Glutamatergic neuron (in vitro differentiated cells): Measurements from ENCODE around the gene ANO4. TPM values are rescaled to one million over a fixed set of nuclear protein-coding genes. Genes with fewer than 3 reads are reported as not detected.

Source experiments
- DNase-seq: peaks from one replicate; pipeline ENCODE4 v3.0.0; 2022
- H3K27ac Mint-ChIP-seq: one replicate; pipeline ENCODE4 v1.8.0; 2020; ENCODE audit warnings: mild to moderate bottlenecking, mixed read lengths, inconsistent platforms; ENCODE audit not compliant: unreplicated experiment
- H3K27me3 Mint-ChIP-seq: one replicate; pipeline ENCODE4 v1.8.0; 2020; ENCODE audit warnings: mild to moderate bottlenecking, moderate library complexity, mixed read lengths, inconsistent platforms; ENCODE audit not compliant: unreplicated experiment
- H3K36me3 Mint-ChIP-seq: one replicate; pipeline ENCODE4 v1.8.0; 2020; ENCODE audit warnings: mild to moderate bottlenecking, mixed read lengths, inconsistent platforms; ENCODE audit not compliant: unreplicated experiment
- H3K4me1 Mint-ChIP-seq: one replicate; pipeline ENCODE4 v1.8.0; 2020; ENCODE audit warnings: mild to moderate bottlenecking, low read depth, mixed read lengths, inconsistent platforms; ENCODE audit not compliant: unreplicated experiment
- H3K4me3 Mint-ChIP-seq: one replicate; pipeline ENCODE4 v1.8.0; 2020; ENCODE audit warnings: mild to moderate bottlenecking, mixed read lengths, inconsistent platforms; ENCODE audit not compliant: unreplicated experiment
- H3K9me3 Mint-ChIP-seq: one replicate; pipeline ENCODE4 v1.8.0; 2020; ENCODE audit warnings: mild to moderate bottlenecking, moderate library complexity, mixed read lengths, inconsistent platforms; ENCODE audit not compliant: unreplicated experiment
- total RNA-seq: library from RNA; stranded (reverse); fragmentation: NEBNext Ultra II Directional; extraction: Animal tissue kit (Norgen Biotek cat#: 25700); gene quantifications from one replicate; pipeline ENCODE4 v1.2.1, GENCODE V29; 2021; ENCODE audit not compliant: unreplicated experiment
- TF ChIP-seq, protein P1 (sequence below): fragments of 200-600 bp; sonication (generic); IDR thresholded peaks from one replicate; pipeline ENCODE4 v1.5.0; 2021; ENCODE audit not compliant: partially characterized antibody, unreplicated experiment

Gene ANO4
- total RNA-seq, 1 donor from 2014 or later: 38.0 TPM

GRCh38 chr12:100895192-100895591, 100.6 kb downstream of the ANO4 start:
- no peaks in the 10 kb centered on the region for H3K36me3 Mint-ChIP-seq
- TF ChIP-seq, protein P1, sequence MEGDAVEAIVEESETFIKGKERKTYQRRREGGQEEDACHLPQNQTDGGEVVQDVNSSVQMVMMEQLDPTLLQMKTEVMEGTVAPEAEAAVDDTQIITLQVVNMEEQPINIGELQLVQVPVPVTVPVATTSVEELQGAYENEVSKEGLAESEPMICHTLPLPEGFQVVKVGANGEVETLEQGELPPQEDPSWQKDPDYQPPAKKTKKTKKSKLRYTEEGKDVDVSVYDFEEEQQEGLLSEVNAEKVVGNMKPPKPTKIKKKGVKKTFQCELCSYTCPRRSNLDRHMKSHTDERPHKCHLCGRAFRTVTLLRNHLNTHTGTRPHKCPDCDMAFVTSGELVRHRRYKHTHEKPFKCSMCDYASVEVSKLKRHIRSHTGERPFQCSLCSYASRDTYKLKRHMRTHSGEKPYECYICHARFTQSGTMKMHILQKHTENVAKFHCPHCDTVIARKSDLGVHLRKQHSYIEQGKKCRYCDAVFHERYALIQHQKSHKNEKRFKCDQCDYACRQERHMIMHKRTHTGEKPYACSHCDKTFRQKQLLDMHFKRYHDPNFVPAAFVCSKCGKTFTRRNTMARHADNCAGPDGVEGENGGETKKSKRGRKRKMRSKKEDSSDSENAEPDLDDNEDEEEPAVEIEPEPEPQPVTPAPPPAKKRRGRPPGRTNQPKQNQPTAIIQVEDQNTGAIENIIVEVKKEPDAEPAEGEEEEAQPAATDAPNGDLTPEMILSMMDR: no peak
- no peak overlapping the region for H3K27ac Mint-ChIP-seq
- H3K4me1 Mint-ChIP-seq: no peaks in the 10 kb centered on the region
- no peak overlapping the region for H3K4me3 Mint-ChIP-seq
- no peak for DNase-seq
- no peaks in the 10 kb centered on the region for H3K9me3 Mint-ChIP-seq
- no peaks in the 10 kb centered on the region for H3K27me3 Mint-ChIP-seq

DNA sequence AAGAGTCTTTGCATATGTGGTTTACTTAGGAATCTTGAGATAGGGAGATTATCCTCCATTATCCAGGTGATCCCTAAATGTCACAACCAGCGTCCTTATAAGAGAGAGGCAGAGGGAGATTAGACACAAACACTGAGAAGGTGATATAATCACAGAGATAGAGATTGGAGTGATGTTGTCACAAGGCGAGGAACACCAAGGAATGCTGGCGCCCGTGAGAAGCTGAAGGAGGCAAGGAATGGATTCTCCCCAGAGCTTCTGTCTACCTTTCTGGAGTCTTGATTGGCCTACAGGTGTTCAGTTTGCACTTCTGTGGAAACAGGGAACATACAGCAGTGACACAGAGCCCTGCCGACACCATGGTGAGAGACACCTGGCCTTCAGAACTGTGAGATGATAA, 101.6 kb downstream of the ANO4 start:
- DNase-seq: no peak
- TF ChIP-seq, protein P1: no peak
- no peaks in the 10 kb centered on the region for H3K4me1 Mint-ChIP-seq
- H3K27me3 Mint-ChIP-seq: no peaks in the 10 kb centered on the region
- H3K36me3 Mint-ChIP-seq: no peaks in the 10 kb centered on the region
- H3K4me3 Mint-ChIP-seq: no peak overlapping the region
- no peak overlapping the region for H3K27ac Mint-ChIP-seq
- no peaks in the 10 kb centered on the region for H3K9me3 Mint-ChIP-seq

DNA sequence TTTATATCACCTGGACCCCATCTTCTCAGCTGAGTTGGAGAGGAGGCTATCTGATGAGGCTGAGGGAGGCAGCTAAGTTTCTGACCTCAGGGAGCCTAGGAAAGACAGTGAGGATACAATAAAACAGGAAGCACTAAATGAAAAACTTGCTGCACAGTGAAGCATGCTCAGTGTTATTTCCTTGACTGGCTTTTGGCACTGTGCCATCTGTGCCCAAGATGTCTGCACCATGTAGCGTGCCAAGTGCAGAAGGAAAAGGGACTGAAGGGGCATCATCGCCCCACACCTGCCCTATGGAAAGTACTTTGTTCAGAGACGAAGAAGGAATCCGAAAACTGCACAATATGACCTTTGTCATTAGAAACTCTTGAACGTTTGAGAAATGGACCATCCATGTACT, 102.7 kb downstream of the ANO4 start:
- Mint-ChIP-seq H3K27me3 (no peaks in the 10 kb centered on the region), H3K4me3 (no peak overlapping the region), H3K27ac (no peak overlapping the region), H3K36me3 (no peaks in the 10 kb centered on the region), H3K9me3 (no peaks in the 10 kb centered on the region), H3K4me1 (no peaks in the 10 kb centered on the region)
- TF ChIP-seq, protein P1: no peak
- no peak for DNase-seq

DNA sequence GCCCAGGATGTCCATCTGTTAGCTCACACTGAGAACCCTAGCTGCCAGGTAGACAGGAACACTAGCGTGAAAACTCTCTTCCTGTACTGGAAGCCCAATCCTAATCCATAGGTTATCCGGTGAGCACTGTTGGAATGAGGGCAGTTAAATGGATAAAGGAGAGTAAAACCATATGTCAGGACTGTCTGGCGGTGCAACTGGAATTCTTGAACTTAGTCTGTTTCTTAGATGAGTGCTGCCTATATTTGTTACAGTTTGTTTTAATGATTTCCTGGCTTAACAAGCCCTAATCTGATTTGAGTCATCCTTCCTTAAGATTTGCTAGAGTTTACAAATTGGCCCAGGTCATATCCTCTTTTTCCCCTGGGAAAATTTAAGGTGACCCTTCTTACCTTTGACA, 104.7 kb downstream of the ANO4 start:
- DNase-seq: no peak
- Mint-ChIP-seq H3K4me3 (no peak overlapping the region), H3K9me3 (no peaks in the 10 kb centered on the region), H3K27ac (no peak overlapping the region), H3K36me3 (peaks cover 9% of the 10 kb centered on the region), H3K4me1 (no peaks in the 10 kb centered on the region), H3K27me3 (no peaks in the 10 kb centered on the region)
- TF ChIP-seq, protein P1: no peak

DNA sequence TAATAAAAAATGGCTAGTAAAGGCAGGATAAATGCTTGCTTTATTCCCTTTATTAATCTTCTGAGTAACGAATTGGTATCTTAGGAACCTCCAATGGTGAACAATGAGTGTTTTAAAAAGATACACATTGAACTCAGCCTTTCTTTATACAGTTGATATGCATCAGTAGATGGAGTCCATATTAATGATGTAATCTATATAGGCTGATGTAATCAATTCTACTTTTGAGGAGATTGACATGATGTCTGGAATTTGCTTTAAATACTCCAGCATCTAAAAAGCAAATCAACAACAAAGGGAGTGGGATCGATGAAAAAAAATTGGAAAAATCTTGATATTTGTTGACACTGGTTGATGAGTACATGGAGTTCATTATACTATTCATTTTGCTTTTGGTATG, 106.2 kb downstream of the ANO4 start:
- H3K9me3 Mint-ChIP-seq: no peaks in the 10 kb centered on the region
- no peaks in the 10 kb centered on the region for H3K27me3 Mint-ChIP-seq
- no peak for DNase-seq
- peaks cover 9% of the 10 kb centered on the region for H3K36me3 Mint-ChIP-seq
- H3K4me1 Mint-ChIP-seq: no peaks in the 10 kb centered on the region
- H3K4me3 Mint-ChIP-seq: no peak overlapping the region
- H3K27ac Mint-ChIP-seq: no peak overlapping the region
- TF ChIP-seq, protein P1: no peak
